GM21619 (cell line): ENCODE measurements around the gene UFSP1.

Experiments used
- ATAC-seq: cut with Tn5 transposase; IDR thresholded peaks from one replicate; pipeline ENCODE4 v1.9.1; 2021; ENCODE audit not compliant: unreplicated experiment

Gene UFSP1

DNA sequence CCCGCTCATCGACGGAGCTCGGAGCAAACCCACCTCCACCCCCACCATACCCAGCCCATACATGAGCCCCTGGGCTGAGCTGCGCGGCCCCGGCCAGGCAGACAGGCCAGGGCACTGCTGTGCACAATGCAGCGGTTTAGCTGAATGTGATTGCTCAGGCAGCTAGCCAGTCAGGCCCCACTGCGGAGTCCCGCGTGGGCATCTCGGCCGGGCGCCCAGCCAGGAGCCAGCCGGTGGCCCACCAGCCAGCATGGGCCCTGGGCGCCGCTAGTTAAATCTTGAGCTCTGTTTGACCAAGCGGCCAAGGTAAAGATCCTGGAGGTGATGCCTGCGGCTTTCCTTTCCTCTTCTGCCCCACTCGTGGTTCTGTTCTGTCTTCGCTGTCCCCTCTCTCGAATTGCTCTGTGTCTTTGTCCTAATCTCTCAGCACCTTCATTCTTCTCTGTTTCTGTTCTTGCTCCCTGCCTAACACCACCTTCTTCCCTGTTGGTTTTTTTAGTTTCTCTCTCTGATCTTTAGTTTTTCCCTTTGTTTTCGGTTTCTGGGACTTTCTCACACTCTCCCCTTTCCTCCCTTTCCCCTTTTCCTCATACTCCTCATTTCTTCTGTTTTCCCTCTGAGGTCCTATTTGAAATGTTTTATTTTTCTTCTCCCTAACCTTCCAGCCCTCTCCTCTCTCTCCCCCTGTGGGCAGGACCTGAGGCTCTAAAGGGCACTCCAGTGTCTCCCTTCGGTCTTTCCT is 6.6 kb downstream of the UFSP1 start:
- ATAC-seq = no peak

- ATAC-seq = no peak
Measured at GRCh38 chr7:100882201-100882600, 7.3 kb downstream of the UFSP1 start.

DNA sequence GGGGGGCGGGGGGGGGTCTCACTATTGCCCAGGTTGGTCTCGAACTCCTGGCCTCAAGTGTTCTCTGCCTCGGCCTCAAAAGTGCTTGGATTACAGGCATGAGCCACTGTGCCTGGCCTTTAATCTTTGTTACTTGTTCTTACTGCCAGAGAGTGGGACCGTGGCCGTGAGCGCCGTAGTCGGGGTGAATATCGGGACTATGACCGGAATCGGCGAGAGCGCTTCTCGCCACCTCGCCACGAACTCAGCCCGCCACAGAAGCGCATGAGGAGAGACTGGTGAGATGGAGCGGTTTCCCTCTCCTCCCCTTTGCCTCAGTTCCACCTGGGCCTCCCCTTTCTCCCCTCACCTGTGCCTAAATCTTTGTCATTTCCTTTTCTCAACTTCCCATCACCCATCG is 8.4 kb downstream of the UFSP1 start:
- ATAC-seq = no peak

DNA sequence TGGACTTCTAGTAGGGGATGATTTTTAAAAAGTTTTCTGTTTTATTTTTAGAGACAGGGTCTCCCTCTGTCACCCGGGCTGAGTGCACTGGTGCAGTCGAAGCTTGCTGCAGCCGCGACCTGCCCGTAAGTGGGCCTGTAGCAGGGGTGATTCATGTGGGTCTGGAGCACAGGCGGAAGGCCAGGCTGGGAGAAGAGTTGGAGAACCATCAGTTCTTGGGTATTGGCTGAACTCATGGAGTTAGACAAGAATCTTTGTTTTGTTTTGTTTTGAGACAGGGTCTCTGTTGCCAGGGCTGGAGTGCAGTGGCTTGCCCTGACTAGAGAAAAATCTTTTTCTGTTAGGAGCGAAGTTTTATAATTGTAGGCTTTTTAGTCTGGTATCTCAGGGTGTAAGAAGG is 8.9 kb downstream of the UFSP1 start:
- no peak for ATAC-seq

DNA sequence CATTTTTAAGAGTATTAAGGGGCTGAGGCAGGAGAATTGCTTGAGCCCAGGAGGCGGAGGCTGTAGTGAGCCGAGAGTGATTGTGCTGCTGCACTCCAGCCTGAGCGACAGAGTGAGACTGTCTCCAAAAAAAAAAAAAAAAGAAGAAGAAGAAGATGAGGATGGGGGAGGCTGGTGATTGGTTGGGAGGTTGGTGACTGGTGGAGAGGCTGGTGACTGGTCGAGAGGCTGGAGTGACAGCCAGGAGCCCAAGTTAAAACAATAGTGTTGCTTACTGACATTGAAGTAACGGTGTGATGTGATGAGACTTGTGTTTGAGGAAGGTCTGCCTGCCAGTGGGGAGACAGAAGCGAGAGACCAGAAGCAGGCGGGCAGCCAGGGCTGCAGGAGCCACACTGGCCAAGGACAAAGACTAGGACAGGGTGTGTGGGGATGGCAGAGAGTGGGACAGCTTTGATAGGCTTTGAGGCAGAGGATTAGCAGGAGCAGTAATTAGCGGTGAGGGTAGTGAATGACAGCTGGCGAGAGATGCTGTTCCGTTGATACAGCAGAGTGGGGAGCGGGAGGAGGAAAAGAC is 9.7 kb downstream of the UFSP1 start:
- ATAC-seq = no peak

GRCh38 chr7:100878685-100879084 is 10.8 kb downstream of the UFSP1 start:
- ATAC-seq = no peak

DNA sequence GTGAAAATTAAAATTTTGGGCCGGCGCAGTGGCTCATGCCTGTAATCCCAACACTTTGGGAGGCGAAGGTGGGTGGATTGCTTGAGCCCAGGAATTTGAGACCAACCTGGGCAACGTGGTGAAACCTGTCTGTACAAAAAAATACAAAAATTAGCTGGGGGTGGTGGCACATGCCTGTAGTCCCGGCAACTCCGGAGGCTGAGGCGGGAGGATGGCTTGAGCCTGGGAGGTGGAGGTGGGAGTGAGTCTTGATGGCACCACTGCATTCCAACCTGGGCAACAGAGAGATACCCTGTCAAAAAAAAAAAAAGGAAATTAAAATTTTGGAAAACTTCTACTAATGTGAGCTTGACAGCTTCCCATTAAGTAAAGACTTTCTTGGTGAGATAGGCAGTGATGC is 11.5 kb downstream of the UFSP1 start:
- no peak for ATAC-seq

DNA sequence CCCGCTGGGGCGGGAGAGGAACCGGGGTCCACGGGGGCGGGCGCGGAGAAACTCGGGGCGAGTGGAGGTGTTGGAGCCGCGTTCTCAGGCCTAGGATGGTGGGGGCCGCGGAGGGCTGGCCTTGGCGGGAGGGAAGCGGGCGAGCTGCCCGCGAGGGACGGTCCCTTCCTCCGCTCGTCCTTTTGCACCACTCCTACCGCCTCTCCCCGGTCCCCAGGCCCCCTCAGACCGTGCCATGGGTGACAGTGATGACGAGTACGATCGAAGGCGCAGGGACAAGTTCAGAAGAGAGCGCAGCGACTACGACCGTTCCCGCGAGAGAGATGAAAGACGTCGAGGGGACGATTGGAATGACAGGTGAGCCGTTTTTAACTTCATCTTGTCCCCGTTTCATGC is 14.2 kb downstream of the UFSP1 start:
- peak; percentile 37 for ATAC-seq

DNA sequence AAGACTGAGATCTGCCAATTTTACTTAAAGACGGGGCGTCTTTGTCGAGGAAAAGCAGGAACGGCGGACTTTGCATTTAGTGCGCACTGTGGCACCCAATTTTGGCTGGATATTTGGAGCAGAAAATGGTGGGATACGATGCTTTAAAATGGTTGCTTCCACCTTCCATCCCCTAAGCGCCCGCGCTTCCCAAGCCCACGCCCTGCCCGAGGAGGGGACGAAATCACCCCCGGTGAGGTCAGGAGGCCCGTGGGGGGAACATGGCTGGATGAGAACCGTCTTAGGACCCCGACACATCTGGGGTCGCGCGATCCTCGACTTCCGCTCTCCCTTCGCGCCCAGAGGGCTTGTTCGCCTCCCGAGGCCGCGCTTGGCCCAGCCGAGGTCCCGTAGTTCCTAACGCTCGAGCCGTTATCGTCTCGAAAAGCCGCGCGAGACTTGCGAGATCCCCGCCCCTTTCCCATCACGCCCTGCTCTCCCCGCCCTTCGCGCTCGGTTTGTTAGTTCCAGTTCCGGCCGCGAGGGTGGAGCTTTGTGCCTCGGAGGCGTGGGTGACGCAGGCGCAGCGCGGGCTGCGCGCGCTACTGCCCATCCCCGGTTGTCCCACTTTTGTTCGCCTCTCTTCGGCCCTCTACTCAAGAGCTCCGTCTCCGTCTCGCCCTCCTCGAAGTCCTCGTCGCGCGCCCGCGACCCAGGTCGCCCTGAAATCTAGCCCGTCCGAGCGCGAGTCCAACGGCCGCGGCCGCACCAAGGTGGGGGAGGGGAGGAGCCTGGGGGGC is 14.7 kb downstream of the UFSP1 start, which contains the start of gene SRRT:
SRRT (plus strand) TSS at position 527 of the 779 bp plus-strand sequence. CDS start 488 bp downstream, outside the sequence.
- ATAC-seq = peak; percentile 89

- no peak for ATAC-seq
Measured at GRCh38 chr7:100874300-100874576, 15.3 kb downstream of the UFSP1 start.

GRCh38 chr7:100873599-100874299 is 15.8 kb downstream of the UFSP1 start:
- no peak for ATAC-seq

GRCh38 chr7:100867776-100868485 is 21.6 kb downstream of the UFSP1 start:
- no peak for ATAC-seq

- ATAC-seq = peak; percentile 40
Measured at GRCh38 chr7:100867040-100867775, 22.3 kb downstream of the UFSP1 start, which contains the start of gene TRIP6. TRIP6 (plus strand) TSS chr7:100867387; CDS start chr7:100867498, 111 bp downstream.

- no peak for ATAC-seq
Measured at GRCh38 chr7:100866729-100867039, 22.8 kb downstream of the UFSP1 start.

- ATAC-seq = no peak
Measured at GRCh38 chr7:100865938-100866728, 23.4 kb downstream of the UFSP1 start.

GRCh38 chr7:100865372-100865911 is 24.1 kb downstream of the UFSP1 start:
- no peak for ATAC-seq

DNA sequence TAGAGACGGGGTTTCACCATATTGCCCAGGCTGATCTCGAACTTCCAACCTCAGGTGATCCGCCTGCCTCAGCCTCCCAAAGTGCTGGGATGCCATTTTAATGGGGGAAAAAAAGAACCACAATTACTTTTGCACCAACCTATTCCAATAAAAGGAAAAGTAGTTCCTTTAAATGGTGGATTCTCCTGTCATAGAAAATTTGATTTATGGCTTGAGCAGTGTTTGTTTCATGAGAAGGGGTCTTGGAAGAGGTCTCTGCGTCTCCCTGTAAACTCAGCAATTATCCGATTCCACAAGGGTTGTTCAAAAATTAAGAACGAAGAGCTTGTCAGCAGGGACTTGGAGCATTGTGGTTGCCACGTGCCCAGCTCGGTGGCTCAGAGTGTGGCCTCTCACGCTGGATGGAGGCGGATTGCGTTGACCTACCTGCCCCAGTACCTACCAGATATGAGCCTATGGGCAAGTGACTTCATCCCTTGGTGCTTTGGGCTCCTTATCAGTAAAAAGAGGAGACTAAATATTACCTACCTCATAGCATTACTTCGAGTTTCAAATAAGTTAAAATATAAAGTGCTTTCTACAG is 25.2 kb downstream of the UFSP1 start:
- no peak for ATAC-seq

DNA sequence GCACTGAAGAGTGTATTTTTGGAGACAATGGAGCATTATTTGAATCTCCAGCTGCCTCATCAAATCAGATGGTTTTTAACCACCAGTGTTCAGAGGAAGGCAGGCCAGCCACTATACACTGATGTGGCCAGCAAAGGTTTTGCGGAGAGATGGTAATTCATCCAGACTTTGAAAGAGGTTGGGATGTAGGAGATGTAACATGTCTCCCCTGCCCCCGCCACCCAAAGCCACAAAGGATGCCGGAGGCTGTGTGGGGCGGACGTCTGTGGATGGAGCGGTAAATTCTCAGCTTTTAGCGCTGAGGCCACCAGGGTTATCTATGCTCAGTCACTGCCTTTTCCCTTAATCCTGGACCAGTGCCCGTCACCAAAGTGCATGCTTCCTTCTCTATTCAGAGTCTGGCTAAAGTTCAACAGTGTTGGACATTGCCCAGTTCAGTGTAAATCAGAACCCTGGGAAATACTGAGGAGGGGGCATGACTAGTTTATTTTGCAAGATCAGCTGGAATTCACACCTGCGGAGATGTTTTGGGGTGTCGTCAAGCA is 26.0 kb downstream of the UFSP1 start:
- no peak for ATAC-seq

DNA sequence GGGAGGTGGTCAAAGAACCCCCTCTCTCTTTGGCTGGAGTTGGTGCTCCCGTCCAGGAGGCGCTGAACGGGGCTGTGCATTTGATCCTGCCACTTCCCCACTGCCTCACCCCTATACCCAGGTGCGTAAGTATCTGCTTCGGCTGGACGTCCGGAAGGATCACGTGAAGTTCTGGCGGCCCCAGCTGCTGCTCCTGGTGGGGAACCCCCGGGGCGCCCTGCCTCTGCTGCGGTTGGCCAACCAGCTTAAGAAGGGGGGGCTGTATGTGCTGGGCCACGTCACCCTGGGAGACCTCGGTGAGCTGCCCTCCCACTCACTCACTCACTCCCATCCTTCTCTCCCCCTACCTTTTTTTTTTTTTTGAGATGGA is 27.9 kb downstream of the UFSP1 start:
- no peak for ATAC-seq
